ENCODE data around the gene NCR3LG1.

Gene NCR3LG1

DNA sequence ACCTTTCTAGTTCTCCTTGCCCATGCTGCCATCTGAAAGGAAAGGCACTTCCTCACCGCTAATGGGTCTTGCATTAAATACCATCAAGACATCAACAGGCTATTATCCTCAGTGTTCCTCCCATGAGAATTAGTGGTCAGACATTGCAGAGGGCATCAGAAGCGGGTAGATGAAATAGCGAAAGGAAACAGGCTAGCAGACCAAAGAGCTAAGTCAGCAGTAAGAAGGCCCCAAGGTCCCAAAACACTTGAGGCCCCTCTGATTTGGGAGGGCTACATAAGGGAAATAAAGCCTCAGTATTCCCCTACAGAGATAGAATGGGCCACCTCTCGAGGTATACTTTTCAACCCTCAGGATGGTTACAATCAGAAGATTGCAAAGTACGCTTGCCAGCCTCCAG lies 23.9 kb downstream of the NCR3LG1 start:
- no peak for DNase-seq

GRCh38 chr11:17376493-17376892 lies 24.9 kb downstream of the NCR3LG1 start:
- DNase-seq: no peak

GRCh38 chr11:17378655-17379054 lies 27.1 kb downstream of the NCR3LG1 start:
- DNase-seq: no peak

GRCh38 chr11:17379383-17380180 lies 28.0 kb downstream of the NCR3LG1 start:
- DNase-seq: no peak

DNA sequence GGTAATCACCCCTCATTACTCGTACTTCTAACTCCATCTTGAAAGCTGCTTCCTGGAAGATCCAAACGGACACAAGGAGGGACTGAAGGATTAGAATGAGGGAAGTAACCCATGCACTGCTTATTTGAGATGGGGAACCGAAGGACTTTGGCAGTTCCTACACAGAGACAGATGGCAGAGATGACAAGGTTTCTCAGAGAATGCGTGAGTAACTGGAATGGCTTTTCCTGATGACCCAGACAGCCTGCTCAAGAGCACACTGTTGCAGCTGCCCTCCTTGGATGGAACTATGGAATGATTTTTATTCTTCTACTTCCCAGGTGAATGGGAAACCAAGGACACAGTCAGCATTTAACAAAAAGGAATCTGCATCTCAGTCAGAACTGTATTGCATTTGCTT lies 29.6 kb downstream of the NCR3LG1 start:
- no peak for DNase-seq

DNA sequence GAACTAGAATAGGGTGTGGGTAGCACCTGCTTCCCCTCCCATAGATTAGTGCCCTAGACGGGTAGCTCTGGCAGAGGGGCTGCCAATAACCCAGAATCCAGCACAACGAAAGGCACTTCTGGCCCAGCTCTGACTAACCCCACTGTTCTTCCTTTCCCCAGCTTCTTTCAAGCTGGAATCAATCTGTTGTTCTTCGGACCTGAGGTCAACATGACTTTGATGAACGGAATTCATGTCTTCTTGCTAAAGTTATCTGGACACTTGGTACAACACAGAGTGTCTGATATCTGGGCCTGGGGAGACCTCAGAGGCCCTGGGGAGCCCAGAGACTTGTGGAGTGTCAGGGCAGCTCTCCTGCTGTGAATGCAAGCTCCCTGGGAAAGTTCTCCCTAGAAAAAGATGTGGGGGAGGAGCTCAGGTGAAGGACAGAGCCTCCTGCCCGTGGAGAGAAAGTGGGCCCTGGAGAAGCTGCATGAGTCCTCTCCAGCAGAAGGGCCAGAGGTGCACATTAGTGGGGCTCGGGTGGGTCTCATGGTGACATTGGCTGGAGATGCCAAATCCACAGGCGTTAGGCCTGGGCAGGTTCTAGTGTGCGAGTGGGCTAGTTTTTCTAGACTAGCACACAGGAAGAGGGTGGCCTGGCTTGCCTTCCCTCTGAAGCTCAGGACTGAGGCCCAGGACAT lies 30.6 kb downstream of the NCR3LG1 start:
- no peak for DNase-seq

DNA sequence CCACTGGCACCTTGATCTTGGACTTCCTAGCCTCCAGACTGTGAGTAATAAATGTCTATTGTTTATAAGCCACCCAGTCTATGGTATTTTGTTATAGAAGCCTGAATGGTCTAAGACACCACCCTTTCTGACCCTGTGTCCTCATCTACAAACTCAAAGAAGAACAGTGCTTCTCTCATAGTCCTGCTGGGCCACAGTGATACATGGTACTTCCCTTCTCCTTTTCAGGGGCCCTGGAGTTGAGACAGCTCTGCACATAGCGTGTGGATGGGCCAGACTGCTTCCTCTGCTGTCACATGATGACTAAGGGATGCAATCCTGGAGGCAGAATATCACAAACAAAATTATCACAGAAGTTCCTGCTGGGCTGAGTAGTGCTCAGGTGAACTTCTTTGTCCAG lies 31.9 kb downstream of the NCR3LG1 start:
- DNase-seq: peak; percentile 84 to 95 (median 92)

DNA sequence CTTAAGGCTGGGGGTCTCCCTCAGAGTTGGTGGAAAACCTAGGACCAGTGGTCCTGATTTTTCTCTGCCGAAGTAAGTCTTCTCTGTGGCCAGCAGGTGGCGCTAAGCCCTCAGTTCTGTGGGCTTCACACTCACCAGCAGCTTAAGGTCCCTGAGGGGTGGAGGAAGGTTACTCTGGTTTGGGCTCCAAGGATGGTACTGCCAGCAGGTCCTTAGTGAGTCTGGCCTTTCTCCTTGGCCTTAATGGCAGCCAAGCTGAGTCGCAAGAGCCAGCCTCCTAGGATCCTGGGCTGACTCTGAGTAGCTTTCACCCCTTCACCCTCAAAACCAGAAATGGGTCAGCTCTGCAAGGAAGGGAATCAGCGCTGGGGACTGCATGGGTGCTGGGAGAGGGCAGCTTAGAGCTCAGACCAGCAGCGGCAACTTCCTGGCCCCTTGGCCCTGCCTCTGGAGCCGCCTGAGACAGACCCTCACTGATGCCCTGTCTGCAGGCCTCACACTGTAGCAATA lies 32.5 kb downstream of the NCR3LG1 start:
- DNase-seq: peak; percentile 79 to 83 (median 80)

GRCh38 chr11:17385492-17385891 lies 33.9 kb downstream of the NCR3LG1 start:
- no peak for DNase-seq

DNA sequence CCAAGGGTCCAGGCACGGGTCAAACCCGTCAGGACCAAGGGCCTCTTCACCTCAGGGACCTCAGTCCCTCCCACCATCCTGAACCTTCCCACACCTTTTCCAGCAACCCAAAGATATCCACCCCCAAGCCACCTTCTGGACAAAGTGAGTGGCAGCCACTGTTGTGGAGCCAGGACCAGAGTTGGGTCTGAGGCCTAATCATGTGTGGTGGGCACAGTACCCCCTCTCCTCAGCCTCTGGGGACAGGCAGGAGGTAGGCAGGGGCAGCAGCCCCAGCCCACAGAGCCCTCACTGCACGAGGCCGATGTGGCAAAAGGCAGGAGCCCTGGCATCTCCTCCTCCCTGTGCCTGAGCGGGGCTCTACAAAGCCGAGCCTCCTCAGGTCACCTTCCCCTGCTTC lies 34.3 kb downstream of the NCR3LG1 start:
- DNase-seq: no peak

DNA sequence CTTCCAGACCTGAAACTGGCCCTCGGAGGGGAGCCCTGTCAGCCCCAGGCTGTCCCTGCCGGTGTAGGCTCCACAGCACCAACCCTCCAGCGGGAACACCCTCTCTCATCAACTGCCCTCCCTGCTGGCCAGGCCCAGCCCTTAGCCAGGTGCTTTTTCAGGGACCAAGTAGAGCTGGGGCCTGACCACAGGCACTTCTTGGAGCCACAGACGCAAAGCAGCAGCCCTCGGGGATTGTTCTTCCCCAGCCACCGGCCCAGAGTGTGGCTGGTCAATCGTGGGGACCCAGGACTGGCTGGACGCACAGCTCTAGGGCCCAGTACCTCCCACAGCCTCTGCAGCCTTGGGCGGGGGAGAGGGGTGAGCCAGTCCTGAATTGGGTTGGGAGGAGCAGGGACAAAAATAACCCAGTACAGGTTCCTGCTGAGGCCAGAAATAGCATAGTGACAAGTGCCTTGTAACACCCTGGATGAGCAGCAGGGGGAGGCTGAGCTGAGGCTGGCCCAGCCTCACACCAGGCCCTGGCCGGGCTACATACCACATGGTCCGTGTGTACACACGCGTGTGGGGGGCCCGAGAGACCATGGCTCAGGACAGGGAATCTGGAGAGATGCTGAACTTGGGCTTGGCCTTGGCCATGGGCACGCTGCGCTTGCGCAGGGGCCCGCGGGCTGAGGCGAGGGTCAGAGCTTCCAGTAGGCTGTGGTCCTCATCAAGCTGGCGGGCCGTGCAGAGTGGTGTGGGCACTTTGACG lies 34.9 kb downstream of the NCR3LG1 start:
- DNase-seq: peak; percentile 58 to 81 (median 73)

- DNase-seq: no peak
Observed at GRCh38 chr11:17387254-17387653, 35.7 kb downstream of the NCR3LG1 start.

DNA sequence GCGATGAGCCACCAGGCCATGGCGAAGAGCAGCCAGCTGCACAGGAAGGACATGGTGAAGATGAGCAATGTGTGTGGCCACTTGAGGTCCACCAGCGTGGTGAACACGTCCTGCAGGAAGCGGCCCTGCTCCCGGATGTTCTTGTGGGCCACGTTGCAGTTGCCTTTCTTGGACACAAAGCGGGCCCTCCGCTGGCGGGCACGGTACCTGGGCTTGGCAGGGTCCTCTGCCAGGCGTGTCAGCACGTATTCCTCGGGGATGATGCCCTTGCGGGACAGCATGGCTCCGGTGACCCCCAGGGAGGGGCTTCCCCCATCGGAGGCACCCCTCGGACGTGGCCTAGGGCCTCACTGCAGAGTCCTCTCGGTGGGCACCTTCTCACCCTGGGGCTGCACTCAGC lies 36.2 kb downstream of the NCR3LG1 start:
- peak in 3 of 4 experiments; percentile 7 to 24 (median 14) for DNase-seq

- peak in 2 of 4 experiments; percentile 3 to 10 for DNase-seq
Observed at GRCh38 chr11:17388609-17389210, 37.1 kb downstream of the NCR3LG1 start, which contains the start of gene KCNJ11. Gene KCNJ11 (minus strand): TSS chr11:17388659. CDS start chr11:17388091, 568 bp downstream.

DNA sequence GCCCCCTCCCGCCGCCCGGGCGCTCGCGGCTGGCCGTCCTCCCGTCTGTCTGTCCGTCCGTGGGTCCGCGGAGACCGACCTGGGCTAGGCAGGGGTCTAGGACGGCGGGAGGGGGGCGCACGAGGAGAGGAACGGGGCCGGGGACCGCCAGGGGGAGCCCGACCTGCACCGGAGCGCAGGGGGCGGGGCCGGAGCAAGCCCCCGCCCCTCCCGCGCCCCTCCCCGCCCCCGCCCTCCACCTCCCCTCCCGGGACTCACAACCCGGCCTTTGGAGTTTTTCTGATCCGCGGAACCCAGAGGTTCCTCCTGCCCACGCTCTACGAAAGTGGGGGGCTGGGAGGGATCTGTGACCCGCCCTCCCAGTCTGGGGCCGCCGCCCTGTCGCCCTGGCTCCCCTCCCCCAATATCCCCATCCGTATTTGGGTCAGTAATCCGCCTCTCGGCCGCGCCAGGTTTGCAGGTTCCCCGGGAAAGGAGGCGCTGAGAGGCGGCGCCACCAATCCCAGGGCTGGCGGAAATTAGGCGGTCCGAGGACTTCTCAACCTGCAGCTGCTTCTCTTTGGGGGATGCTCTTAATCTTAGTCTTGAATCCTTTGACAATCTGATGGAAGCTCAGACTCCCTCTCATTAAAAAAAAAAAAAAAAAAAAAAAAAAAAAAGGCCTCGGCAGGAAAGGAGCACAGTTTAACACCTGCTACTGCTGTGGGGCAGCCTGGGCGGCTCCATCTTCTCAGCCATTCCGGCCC lies 37.8 kb downstream of the NCR3LG1 start:
- DNase-seq: peak; percentile 46 to 91 (median 67)

DNA sequence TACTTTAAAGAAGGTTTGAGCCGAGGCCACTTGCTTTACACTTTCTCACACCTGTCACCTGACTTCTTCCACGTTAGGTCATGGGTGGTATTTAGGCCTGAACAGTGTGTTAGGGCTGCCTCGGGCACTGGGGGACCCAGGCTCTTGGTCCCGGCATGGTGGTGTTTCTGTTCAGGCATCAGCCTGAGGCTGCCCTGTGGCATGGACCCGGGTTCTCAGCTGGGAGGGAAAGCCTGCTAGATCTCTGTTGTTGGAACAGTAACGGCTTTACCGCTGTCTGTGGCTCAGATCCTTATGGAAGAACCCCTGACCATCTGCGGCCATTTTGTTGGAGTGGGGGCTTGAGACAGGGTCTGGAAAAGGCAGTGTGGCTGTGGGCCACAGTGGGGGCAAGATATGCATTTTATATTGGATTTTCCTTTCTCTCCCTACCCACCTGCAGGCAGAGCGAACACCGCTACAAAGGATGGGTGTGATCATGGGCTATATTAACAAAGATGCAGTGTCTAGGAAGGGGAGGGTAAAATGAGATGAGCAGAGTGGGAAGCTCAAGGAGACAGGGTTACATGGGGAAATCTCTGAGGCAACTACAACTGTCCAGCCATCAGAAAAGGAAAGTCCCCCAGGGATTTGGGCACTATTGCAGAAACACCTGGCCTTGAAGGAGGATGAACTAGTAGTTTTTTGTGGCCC lies 38.5 kb downstream of the NCR3LG1 start:
- no peak for DNase-seq

- DNase-seq: no peak
Observed at GRCh38 chr11:17391493-17392355, 40.1 kb downstream of the NCR3LG1 start.

DNA sequence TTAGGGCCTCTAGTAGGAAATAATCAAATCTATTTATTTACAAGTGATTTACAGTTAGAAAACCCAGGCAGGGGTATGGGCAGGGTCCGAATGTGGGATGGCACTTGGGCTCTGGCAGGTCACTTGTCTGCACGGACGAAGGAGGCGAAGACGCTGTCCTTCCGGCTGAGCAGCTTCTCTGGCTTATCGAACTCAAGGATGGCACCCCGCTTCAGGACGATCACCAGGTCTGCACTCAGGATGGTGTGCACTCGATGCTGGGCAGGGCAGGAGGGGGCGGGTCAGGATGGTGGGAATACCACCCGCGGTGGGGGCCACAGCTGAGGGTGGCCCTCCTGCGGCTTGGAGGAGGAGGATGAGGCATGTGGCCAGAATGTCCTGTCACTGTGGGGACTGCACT lies 41.3 kb downstream of the NCR3LG1 start:
- DNase-seq: no peak

- DNase-seq: no peak
Observed at GRCh38 chr11:17393472-17393871, 41.9 kb downstream of the NCR3LG1 start.

- no peak for DNase-seq
Observed at GRCh38 chr11:17394743-17395390, 43.3 kb downstream of the NCR3LG1 start.
